SK-N-SH treated with all-trans-retinoic acid at 6 μM for 48 hours (cell line): ENCODE results near the gene MAP3K10.

Experiments used
- ATAC-seq: fragments of 200-7000 bp; cut with Tn5 transposase; 3 replicates; pipeline ENCODE4 v1.9.1; 2020; ENCODE audit warnings: mild to moderate bottlenecking, moderate library complexity
- ARNTL ChIP-seq: fragments of 450-650 bp; formaldehyde crosslinking; IDR thresholded peaks from 2 replicates; pipeline ENCODE4 v1.5.0; 2020; ENCODE audit warnings: low read depth, mild to moderate bottlenecking, moderate library complexity, borderline replicate concordance
- BACH2 ChIP-seq: fragments of 250-450 bp; sonication (Bioruptor Pico); IDR thresholded peaks from 2 replicates; pipeline ENCODE4 v1.9.0; 2021; ENCODE audit warnings: mild to moderate bottlenecking, borderline replicate concordance
- CREB5 ChIP-seq: fragments of 250-450 bp; sonication (Bioruptor Pico); IDR thresholded peaks from 2 replicates; pipeline ENCODE4 v1.5.1; 2020; ENCODE audit warnings: low read depth, mild to moderate bottlenecking, moderate library complexity
- CSDC2 ChIP-seq: fragments of 250-450 bp; sonication (Bioruptor Pico); IDR thresholded peaks from 2 replicates; pipeline ENCODE4 v1.5.0; 2020; ENCODE audit warnings: mild to moderate bottlenecking, moderate library complexity
- ESRRG ChIP-seq: fragments of 250-450 bp; sonication (Bioruptor Pico); IDR thresholded peaks from 2 replicates; pipeline ENCODE4 v1.6.1; 2021; ENCODE audit warnings: mild to moderate bottlenecking
- GLIS3 ChIP-seq: fragments of 250-450 bp; sonication (Bioruptor Pico); IDR thresholded peaks from 2 replicates; pipeline ENCODE4 v1.5.0; 2020; ENCODE audit warnings: mild to moderate bottlenecking, moderate library complexity
- ISL1 ChIP-seq: fragments of 250-450 bp; sonication (Bioruptor Pico); IDR thresholded peaks from 2 replicates; pipeline ENCODE4 v2.1.2; 2022; ENCODE audit warnings: mild to moderate bottlenecking, moderate library complexity
- OSR1 ChIP-seq: fragments of 250-450 bp; sonication (Bioruptor Pico); IDR thresholded peaks from 2 replicates; pipeline ENCODE4 v1.8.0; 2022; ENCODE audit warnings: moderate library complexity, mild to moderate bottlenecking, inconsistent platforms
- PPARA ChIP-seq: fragments of 250-450 bp; sonication (Bioruptor Pico); IDR thresholded peaks from 2 replicates; pipeline ENCODE4 v1.5.0; 2020; ENCODE audit warnings: mild to moderate bottlenecking, borderline replicate concordance
- RARB ChIP-seq: fragments of 250-450 bp; sonication (Bioruptor Pico); IDR thresholded peaks from 2 replicates; pipeline ENCODE4 v1.8.0; 2021; ENCODE audit warnings: mild to moderate bottlenecking, moderate library complexity
- SNAI2 ChIP-seq: fragments of 250-450 bp; sonication (Bioruptor Pico); IDR thresholded peaks from 2 replicates; pipeline ENCODE4 v1.5.0; 2020; ENCODE audit warnings: mild to moderate bottlenecking, moderate library complexity
- TCF4 ChIP-seq: fragments of 250-450 bp; sonication (Bioruptor Pico); IDR thresholded peaks from 2 replicates; pipeline ENCODE4 v1.8.0; 2021; ENCODE audit warnings: mild to moderate bottlenecking, moderate library complexity, borderline replicate concordance
- TOX ChIP-seq: fragments of 250-450 bp; sonication (Bioruptor Pico); IDR thresholded peaks from 2 replicates; pipeline ENCODE4 v1.8.0; 2021; ENCODE audit warnings: mild to moderate bottlenecking, moderate library complexity, borderline replicate concordance
- ZC3H10 ChIP-seq: fragments of 250-450 bp; sonication (Bioruptor Pico); IDR thresholded peaks from 2 replicates; pipeline ENCODE4 v1.5.1; 2021; ENCODE audit warnings: mild to moderate bottlenecking, moderate library complexity
- ZFP3 ChIP-seq: fragments of 250-450 bp; sonication (Bioruptor Pico); IDR thresholded peaks from 2 replicates; pipeline ENCODE4 v1.5.0; 2020; ENCODE audit warnings: mild to moderate bottlenecking, moderate library complexity
- ZFP30 ChIP-seq: fragments of 450-650 bp; formaldehyde crosslinking; IDR thresholded peaks from 2 replicates; pipeline ENCODE4 v1.5.0; 2022; ENCODE audit warnings: mild to moderate bottlenecking, moderate library complexity
- ZNF70 ChIP-seq: fragments of 450-650 bp; formaldehyde crosslinking; IDR thresholded peaks from 2 replicates; pipeline ENCODE4 v1.5.0; 2020; ENCODE audit warnings: mild to moderate bottlenecking, moderate library complexity
- ZNF8 ChIP-seq: fragments of 450-650 bp; formaldehyde crosslinking; IDR thresholded peaks from 2 replicates; pipeline ENCODE4 v1.5.0; 2020; ENCODE audit warnings: mild to moderate bottlenecking, moderate library complexity
- TF ChIP-seq, protein P1 (sequence below): fragments of 250-450 bp; sonication (Bioruptor Pico); IDR thresholded peaks from 2 replicates; pipeline ENCODE4 v1.5.0; 2020; ENCODE audit warnings: mild to moderate bottlenecking, moderate library complexity
- TF ChIP-seq, protein P2 (sequence below): fragments of 250-450 bp; sonication (Bioruptor Pico); IDR thresholded peaks from 2 replicates; pipeline ENCODE4 v1.8.0; 2020; ENCODE audit warnings: mild to moderate bottlenecking, moderate library complexity, borderline replicate concordance
- TF ChIP-seq, protein P3 (sequence below): fragments of 250-450 bp; sonication (Bioruptor Pico); IDR thresholded peaks from 2 replicates; pipeline ENCODE4 v1.5.1; 2021; ENCODE audit warnings: mild to moderate bottlenecking, moderate library complexity
- TF ChIP-seq, protein P4 (sequence below): fragments of 250-450 bp; sonication (Bioruptor Pico); IDR thresholded peaks from 2 replicates; pipeline ENCODE4 v1.8.0; 2021; ENCODE audit warnings: low read depth, mild to moderate bottlenecking, moderate library complexity, borderline replicate concordance

MAP3K10 gene

DNA sequence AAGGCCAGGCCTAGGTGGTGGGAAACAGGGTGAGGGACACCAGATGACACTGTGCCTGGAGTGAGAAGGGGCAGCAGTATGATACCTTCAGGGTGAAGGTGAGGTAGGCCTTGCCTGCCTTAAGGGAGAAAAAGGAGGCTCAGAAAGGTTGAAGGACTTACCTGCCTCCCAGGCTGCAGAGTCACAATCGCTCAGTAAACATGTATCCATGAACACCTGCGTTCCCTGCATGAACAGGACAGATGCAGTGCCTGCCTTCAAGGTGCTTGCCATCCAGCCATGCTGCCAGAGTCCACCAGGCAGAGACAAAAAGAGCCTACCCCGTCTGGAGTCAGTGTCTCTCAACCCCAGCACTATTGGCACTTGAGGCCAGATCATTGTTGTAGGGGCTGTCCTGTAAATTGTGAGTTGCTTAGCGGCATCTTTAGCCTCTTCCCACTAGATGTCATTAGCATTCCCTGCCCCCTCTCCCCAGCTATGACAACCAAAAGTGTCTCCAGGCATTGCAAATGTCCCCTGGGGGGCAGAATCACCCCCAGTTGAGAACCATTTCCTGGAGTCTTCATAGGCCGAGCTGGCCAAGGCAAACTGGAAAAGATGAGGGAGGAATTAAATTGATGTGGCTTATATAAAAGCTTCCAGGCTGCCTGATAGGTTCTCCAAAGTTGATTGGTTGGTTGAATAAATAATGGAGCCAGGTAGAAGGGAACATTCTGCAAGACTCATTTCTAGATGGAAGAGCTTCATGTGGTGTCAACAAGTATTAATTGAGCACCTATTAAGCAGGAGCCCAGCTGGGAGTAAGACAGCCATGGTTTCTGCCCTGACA is 1.7 kb downstream of the MAP3K10 start:
- no peak for TF ChIP-seq ESRRG
- TF ChIP-seq, protein P1, sequence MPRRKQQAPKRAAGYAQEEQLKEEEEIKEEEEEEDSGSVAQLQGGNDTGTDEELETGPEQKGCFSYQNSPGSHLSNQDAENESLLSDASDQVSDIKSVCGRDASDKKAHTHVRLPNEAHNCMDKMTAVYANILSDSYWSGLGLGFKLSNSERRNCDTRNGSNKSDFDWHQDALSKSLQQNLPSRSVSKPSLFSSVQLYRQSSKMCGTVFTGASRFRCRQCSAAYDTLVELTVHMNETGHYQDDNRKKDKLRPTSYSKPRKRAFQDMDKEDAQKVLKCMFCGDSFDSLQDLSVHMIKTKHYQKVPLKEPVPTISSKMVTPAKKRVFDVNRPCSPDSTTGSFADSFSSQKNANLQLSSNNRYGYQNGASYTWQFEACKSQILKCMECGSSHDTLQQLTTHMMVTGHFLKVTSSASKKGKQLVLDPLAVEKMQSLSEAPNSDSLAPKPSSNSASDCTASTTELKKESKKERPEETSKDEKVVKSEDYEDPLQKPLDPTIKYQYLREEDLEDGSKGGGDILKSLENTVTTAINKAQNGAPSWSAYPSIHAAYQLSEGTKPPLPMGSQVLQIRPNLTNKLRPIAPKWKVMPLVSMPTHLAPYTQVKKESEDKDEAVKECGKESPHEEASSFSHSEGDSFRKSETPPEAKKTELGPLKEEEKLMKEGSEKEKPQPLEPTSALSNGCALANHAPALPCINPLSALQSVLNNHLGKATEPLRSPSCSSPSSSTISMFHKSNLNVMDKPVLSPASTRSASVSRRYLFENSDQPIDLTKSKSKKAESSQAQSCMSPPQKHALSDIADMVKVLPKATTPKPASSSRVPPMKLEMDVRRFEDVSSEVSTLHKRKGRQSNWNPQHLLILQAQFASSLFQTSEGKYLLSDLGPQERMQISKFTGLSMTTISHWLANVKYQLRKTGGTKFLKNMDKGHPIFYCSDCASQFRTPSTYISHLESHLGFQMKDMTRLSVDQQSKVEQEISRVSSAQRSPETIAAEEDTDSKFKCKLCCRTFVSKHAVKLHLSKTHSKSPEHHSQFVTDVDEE (CRISPR knock-in tag): no peak
- TF ChIP-seq GLIS3 (CRISPR knock-in tag): no peak
- TF ChIP-seq ISL1 (CRISPR knock-in tag): no peak
- no peak for TF ChIP-seq ZFP30
- TF ChIP-seq, protein P2, sequence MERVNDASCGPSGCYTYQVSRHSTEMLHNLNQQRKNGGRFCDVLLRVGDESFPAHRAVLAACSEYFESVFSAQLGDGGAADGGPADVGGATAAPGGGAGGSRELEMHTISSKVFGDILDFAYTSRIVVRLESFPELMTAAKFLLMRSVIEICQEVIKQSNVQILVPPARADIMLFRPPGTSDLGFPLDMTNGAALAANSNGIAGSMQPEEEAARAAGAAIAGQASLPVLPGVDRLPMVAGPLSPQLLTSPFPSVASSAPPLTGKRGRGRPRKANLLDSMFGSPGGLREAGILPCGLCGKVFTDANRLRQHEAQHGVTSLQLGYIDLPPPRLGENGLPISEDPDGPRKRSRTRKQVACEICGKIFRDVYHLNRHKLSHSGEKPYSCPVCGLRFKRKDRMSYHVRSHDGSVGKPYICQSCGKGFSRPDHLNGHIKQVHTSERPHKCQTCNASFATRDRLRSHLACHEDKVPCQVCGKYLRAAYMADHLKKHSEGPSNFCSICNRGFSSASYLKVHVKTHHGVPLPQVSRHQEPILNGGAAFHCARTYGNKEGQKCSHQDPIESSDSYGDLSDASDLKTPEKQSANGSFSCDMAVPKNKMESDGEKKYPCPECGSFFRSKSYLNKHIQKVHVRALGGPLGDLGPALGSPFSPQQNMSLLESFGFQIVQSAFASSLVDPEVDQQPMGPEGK (CRISPR knock-in tag): no peak
- no peak for TF ChIP-seq CSDC2 (CRISPR knock-in tag)
- TF ChIP-seq ZNF8 (CRISPR knock-in tag): no peak
- TF ChIP-seq TCF4: no peak
- no peak for TF ChIP-seq OSR1 (CRISPR knock-in tag)
- no peak for TF ChIP-seq ZC3H10 (CRISPR knock-in tag)
- TF ChIP-seq ARNTL: no peak
- no peak for TF ChIP-seq PPARA (CRISPR knock-in tag)
- ATAC-seq: no peak

DNA sequence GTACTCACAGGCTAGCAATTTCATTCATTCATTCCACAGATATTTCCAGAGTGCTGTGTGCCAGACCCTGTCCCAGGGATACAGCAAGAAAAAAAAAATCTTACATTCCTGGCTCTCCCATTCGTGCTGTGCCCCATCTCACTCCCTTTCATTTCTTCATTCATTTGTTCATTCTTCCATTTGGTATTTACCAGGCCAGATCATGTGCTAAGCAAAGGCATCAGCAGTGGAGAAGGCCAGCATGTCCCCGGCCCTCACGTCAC is 2.3 kb downstream of the MAP3K10 start:
- TF ChIP-seq, protein P3, sequence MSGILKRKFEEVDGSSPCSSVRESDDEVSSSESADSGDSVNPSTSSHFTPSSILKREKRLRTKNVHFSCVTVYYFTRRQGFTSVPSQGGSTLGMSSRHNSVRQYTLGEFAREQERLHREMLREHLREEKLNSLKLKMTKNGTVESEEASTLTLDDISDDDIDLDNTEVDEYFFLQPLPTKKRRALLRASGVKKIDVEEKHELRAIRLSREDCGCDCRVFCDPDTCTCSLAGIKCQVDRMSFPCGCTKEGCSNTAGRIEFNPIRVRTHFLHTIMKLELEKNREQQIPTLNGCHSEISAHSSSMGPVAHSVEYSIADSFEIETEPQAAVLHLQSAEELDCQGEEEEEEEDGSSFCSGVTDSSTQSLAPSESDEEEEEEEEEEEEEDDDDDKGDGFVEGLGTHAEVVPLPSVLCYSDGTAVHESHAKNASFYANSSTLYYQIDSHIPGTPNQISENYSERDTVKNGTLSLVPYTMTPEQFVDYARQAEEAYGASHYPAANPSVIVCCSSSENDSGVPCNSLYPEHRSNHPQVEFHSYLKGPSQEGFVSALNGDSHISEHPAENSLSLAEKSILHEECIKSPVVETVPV (CRISPR knock-in tag): no peak
- TF ChIP-seq, protein P1 (CRISPR knock-in tag): no peak
- TF ChIP-seq OSR1 (CRISPR knock-in tag) (no peak), CSDC2 (CRISPR knock-in tag) (no peak), TOX (no peak), BACH2 (CRISPR knock-in tag) (no peak), PPARA (CRISPR knock-in tag) (no peak), ARNTL (no peak), GLIS3 (CRISPR knock-in tag) (no peak), CREB5 (CRISPR knock-in tag) (no peak), ZNF70 (no peak), ZNF8 (CRISPR knock-in tag) (no peak), SNAI2 (CRISPR knock-in tag) (no peak), ZFP3 (CRISPR knock-in tag) (no peak), RARB (no peak), ZC3H10 (CRISPR knock-in tag) (no peak)
- TF ChIP-seq, protein P2 (CRISPR knock-in tag): no peak
- TF ChIP-seq, protein P4, sequence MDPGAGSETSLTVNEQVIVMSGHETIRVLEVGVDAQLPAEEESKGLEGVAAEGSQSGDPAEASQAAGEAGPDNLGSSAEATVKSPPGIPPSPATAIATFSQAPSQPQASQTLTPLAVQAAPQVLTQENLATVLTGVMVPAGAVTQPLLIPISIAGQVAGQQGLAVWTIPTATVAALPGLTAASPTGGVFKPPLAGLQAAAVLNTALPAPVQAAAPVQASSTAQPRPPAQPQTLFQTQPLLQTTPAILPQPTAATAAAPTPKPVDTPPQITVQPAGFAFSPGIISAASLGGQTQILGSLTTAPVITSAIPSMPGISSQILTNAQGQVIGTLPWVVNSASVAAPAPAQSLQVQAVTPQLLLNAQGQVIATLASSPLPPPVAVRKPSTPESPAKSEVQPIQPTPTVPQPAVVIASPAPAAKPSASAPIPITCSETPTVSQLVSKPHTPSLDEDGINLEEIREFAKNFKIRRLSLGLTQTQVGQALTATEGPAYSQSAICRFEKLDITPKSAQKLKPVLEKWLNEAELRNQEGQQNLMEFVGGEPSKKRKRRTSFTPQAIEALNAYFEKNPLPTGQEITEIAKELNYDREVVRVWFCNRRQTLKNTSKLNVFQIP: no peak
- no peak for ATAC-seq
